Measurements from ENCODE around the gene CEP85. TPM values are rescaled to one million over a fixed set of nuclear protein-coding genes. Genes with fewer than 3 reads are reported as not detected.

CEP85 gene
- total RNA-seq, 1 experiment from 2014 or later: 51.8 TPM

GRCh38 chr1:26317146-26317545 is 83.1 kb downstream of the CEP85 start:
- TF ChIP-seq REST (IDR thresholded peaks at IDR 0.05; ENCODE audit: insufficient read depth in 1 of 2, low read depth in 2 of 2, low read length in 1 of 2) (no peak), TCF7L2 (IDR thresholded peaks at IDR 0.05; ENCODE audit: low read depth, low read length) (no peak), POLR2AphosphoS5 (IDR thresholded peaks at IDR 0.05; ENCODE audit: low read depth, low read length) (no peak), SIN3A (IDR thresholded peaks at IDR 0.05; ENCODE audit: borderline replicate concordance, insufficient read depth, low read depth, low read length) (no peak)
- TF ChIP-seq, protein P1, sequence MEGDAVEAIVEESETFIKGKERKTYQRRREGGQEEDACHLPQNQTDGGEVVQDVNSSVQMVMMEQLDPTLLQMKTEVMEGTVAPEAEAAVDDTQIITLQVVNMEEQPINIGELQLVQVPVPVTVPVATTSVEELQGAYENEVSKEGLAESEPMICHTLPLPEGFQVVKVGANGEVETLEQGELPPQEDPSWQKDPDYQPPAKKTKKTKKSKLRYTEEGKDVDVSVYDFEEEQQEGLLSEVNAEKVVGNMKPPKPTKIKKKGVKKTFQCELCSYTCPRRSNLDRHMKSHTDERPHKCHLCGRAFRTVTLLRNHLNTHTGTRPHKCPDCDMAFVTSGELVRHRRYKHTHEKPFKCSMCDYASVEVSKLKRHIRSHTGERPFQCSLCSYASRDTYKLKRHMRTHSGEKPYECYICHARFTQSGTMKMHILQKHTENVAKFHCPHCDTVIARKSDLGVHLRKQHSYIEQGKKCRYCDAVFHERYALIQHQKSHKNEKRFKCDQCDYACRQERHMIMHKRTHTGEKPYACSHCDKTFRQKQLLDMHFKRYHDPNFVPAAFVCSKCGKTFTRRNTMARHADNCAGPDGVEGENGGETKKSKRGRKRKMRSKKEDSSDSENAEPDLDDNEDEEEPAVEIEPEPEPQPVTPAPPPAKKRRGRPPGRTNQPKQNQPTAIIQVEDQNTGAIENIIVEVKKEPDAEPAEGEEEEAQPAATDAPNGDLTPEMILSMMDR (IDR thresholded peaks at IDR 0.05): no peak
- H3K9me3 ChIP-seq (ENCODE audit: control insufficient read depth, insufficient read depth, low read depth, low read length): no peaks in the 10 kb centered on the region
- in situ Hi-C loops (cut with HindIII; ENCODE audit: low pct_unique_long_range_greater_than_20kb, low sequenced_read_pairs): no loop called here
- H3K27me3 ChIP-seq (ENCODE audit: control insufficient read depth, insufficient read depth, low read length): no peaks in the 10 kb centered on the region
- H3K27ac ChIP-seq (ENCODE audit: low read length): no peak overlapping the region
- CTCF ChIA-PET: no interaction called here
- ATAC-seq: no peak
- no peaks in the 10 kb centered on the region for H3K4me1 ChIP-seq (ENCODE audit: control insufficient read depth, insufficient read depth, low read length)
- intact Hi-C loops (cut with micrococcal nuclease; ENCODE audit: unreplicated experiment): no loop called here
- POLR2A ChIA-PET: no interaction called here
- no peaks in the 10 kb centered on the region for H3K36me3 ChIP-seq (ENCODE audit: control insufficient read depth, insufficient read depth, low read length)
- no peak overlapping the region for H3K4me3 ChIP-seq (ENCODE audit: low read depth in 2 of 2, low read length in 2 of 2)
- BruUV-seq (replicated peaks): no TSS peak
- DNase-seq (ENCODE audit: low read depth, low spot score): no peak

GRCh38 chr1:26317612-26318337 is 83.8 kb downstream of the CEP85 start, which contains the start of gene CD52:
Gene CD52, plus strand, starts transcription at chr1:26317958. Its CDS starts 60 bp downstream, at chr1:26318018.
- no TSS peak for BruUV-seq (replicated peaks)
- CTCF ChIA-PET: interaction anchor here (0.6 kb wide), 1 partner anchor 43 kb away, joined by 5 read pairs; no protein-coding TSS in a partner anchor
- H3K27me3 ChIP-seq (ENCODE audit: control insufficient read depth, insufficient read depth, low read length): no peaks in the 10 kb centered on the region

More at GRCh38 chr1:26317612-26318337, 83.8 kb downstream of the CEP85 start, which contains the start of gene CD52:
- no peaks in the 10 kb centered on the region for H3K9me3 ChIP-seq (ENCODE audit: control insufficient read depth, insufficient read depth, low read depth, low read length)
- POLR2A ChIA-PET: no interaction called here
- ATAC-seq (no peak), DNase-seq (ENCODE audit: low read depth, low spot score) (no peak)
- TF ChIP-seq SIN3A (IDR thresholded peaks at IDR 0.05; ENCODE audit: borderline replicate concordance, insufficient read depth, low read depth, low read length) (no peak), TCF7L2 (IDR thresholded peaks at IDR 0.05; ENCODE audit: low read depth, low read length) (no peak), POLR2AphosphoS5 (IDR thresholded peaks at IDR 0.05; ENCODE audit: low read depth, low read length) (no peak), REST (IDR thresholded peaks at IDR 0.05; ENCODE audit: insufficient read depth in 1 of 2, low read depth in 2 of 2, low read length in 1 of 2) (no peak)
- TF ChIP-seq, protein P1 (IDR thresholded peaks at IDR 0.05): no peak
- no peaks in the 10 kb centered on the region for H3K36me3 ChIP-seq (ENCODE audit: control insufficient read depth, insufficient read depth, low read length)
- no peak within 1 kb of the TSS for H3K27ac ChIP-seq (ENCODE audit: low read length)
- intact Hi-C loops (cut with micrococcal nuclease; ENCODE audit: unreplicated experiment) (no loop called here), in situ Hi-C loops (cut with HindIII; ENCODE audit: low pct_unique_long_range_greater_than_20kb, low sequenced_read_pairs) (no loop called here)
- H3K4me1 ChIP-seq (ENCODE audit: control insufficient read depth, insufficient read depth, low read length): no peaks in the 10 kb centered on the region
- no peak within 1 kb of the TSS for H3K4me3 ChIP-seq (ENCODE audit: low read depth in 2 of 2, low read length in 2 of 2)

Data from Panc1 (cell line).